SK-N-MC (cell line): ENCODE measurements around the gene CCR8.

Source experiments
- EZH2 ChIP-seq: fragments of 200-600 bp; sonication (generic); IDR thresholded peaks from one replicate; pipeline ENCODE4 v1.6.1; 2017; ENCODE audit warnings: antibody characterized with exemption
- FOXP2 ChIP-seq: optimal IDR thresholded peaks from 2 replicates; pipeline ENCODE3; 2011; ENCODE audit warnings: mild to moderate bottlenecking, moderate library complexity; ENCODE audit not compliant: insufficient read depth; ENCODE audit errors: extremely low read length, control extremely low read depth
- POLR2AphosphoS5 ChIP-seq: IDR thresholded peaks from 2 replicates; pipeline ENCODE4 v1.6.1; 2012; ENCODE audit warnings: mild to moderate bottlenecking, low read depth, low read length, borderline replicate concordance

DNA sequence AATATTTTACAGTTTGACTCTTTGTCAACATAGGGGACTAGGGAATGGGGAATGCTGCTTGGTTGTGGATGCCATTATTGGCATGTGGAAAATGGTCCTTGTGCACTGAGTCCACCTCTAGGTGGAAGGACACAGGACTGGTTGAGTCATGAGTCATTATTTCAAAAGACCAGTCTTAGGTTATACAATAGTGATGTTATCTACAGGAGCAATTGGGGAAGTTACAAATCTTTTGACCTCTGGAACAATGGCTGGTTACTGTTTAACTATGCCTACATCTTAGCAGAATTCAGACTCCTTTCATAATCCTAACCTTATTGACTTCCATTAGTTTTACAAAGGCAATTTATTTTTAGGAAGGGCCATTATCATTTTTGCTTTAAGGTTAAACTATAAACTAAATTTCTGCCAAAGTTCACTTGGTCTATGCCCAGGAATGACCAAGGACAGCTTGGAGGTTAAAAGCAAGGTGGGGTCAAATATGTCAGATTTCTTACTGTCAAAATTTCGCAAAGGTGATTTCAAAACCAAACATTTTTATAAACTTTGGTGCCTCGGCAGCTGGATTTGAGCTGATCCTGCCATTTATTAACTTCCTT lies 11.8 kb upstream of the CCR8 start:
- TF ChIP-seq POLR2AphosphoS5 (no peak), EZH2 (no peak), FOXP2 (no peak)
